Loucy (cell line): ENCODE data around the gene PLXNB2.

Experiments used
- H2AFZ ChIP-seq: fragments of 200-600 bp; sonication (generic); 2 replicates; pipeline ENCODE4 v1.6.0; 2016; ENCODE audit warnings: antibody characterized with exemption, mild to moderate bottlenecking, low read length, moderate library complexity
- H3F3A ChIP-seq: fragments of 200-600 bp; 2 replicates; pipeline ENCODE4 v1.6.0; 2016; ENCODE audit warnings: antibody characterized with exemption, low read depth, mild to moderate bottlenecking
- H3K27me3 ChIP-seq: fragments of 200-600 bp; sonication (generic); 2 replicates; pipeline ENCODE4 v1.6.1; 2014; ENCODE audit warnings: low read length, mild to moderate bottlenecking; ENCODE audit not compliant: insufficient read depth, poor library complexity, severe bottlenecking
- H3K36me3 ChIP-seq: fragments of 200-600 bp; sonication (generic); 2 replicates; pipeline ENCODE4 v1.6.1; 2016; ENCODE audit warnings: low read length; ENCODE audit not compliant: insufficient read depth
- H3K4me1 ChIP-seq: fragments of 200-600 bp; sonication (generic); 2 replicates; pipeline ENCODE4 v1.5.1; 2014; ENCODE audit warnings: low read length, mild to moderate bottlenecking; ENCODE audit not compliant: insufficient read depth, poor library complexity, severe bottlenecking
- H3K4me2 ChIP-seq: fragments of 200-600 bp; sonication (generic); 2 replicates; pipeline ENCODE4 v1.6.0; 2014; ENCODE audit warnings: antibody characterized with exemption, low read length, low read depth, mild to moderate bottlenecking; ENCODE audit not compliant: poor library complexity, severe bottlenecking
- H3K4me3 ChIP-seq: fragments of 200-600 bp; sonication (generic); 2 replicates; pipeline ENCODE4 v1.5.1; 2014; ENCODE audit warnings: low read length, mild to moderate bottlenecking, mixed read lengths; ENCODE audit not compliant: poor library complexity, severe bottlenecking
- H3K79me2 ChIP-seq: fragments of 200-600 bp; sonication (generic); 2 replicates; pipeline ENCODE4 v1.6.1; 2014; ENCODE audit warnings: low read length; ENCODE audit not compliant: insufficient read depth
- H3K9ac ChIP-seq: fragments of 200-600 bp; sonication (generic); 2 replicates; pipeline ENCODE4 v1.6.0; 2014; ENCODE audit warnings: mild to moderate bottlenecking, low read depth, low read length, moderate library complexity; ENCODE audit not compliant: poor library complexity, severe bottlenecking
- H3K9me2 ChIP-seq: fragments of 200-600 bp; sonication (generic); replicated peaks from 2 replicates; pipeline ENCODE4 v1.6.1; 2016; ENCODE audit warnings: low read depth, low read length, mixed read lengths
- H3K9me3 ChIP-seq: fragments of 200-600 bp; sonication (generic); 2 replicates; pipeline ENCODE4 v1.6.1; 2014; ENCODE audit warnings: mild to moderate bottlenecking, antibody characterized with exemption, low read length, low read depth; ENCODE audit not compliant: insufficient read depth
- H4K20me1 ChIP-seq: fragments of 200-600 bp; sonication (generic); 2 replicates; pipeline ENCODE4 v1.6.0; 2014; ENCODE audit warnings: antibody characterized with exemption, low read length, mild to moderate bottlenecking; ENCODE audit not compliant: insufficient read depth, poor library complexity, severe bottlenecking
- CTCF ChIP-seq: fragments of 200-600 bp; sonication (generic); conservative IDR thresholded peaks from 2 replicates; pipeline ENCODE4 v1.5.1; 2014; ENCODE audit warnings: mild to moderate bottlenecking, antibody characterized with exemption, low read length
- EZH2phosphoT487 ChIP-seq: fragments of 200-600 bp; IDR thresholded peaks from 2 replicates; pipeline ENCODE4 v1.6.1; 2018; ENCODE audit warnings: antibody characterized with exemption, mild to moderate bottlenecking, moderate library complexity, borderline replicate concordance

PLXNB2 gene

GRCh38 chr22:50292643-50293440 is 14.6 kb downstream of the PLXNB2 start:
- no peak for TF ChIP-seq EZH2phosphoT487
- no peak for TF ChIP-seq CTCF
- Histone ChIP-seq H3K79me2 (no peaks in the 10 kb centered on the region; the same call in 1 of the 2 replicates), H3K9ac (no peak overlapping the region), H3K9me2 (no peaks in the 10 kb centered on the region), H3K27me3 (no peaks in the 10 kb centered on the region), H3K4me1 (peaks cover 3% of the 10 kb centered on the region), H3K9me3 (no peaks in the 10 kb centered on the region), H4K20me1 (no peaks in the 10 kb centered on the region), H3F3A (no peaks in the 10 kb centered on the region), H3K4me2 (no peak overlapping the region), H2AFZ (no peak overlapping the region), H3K4me3 (no peak overlapping the region), H3K36me3 (peaks cover 9% of the 10 kb centered on the region; the same call in 1 of the 2 replicates)

GRCh38 chr22:50289942-50290630 is 17.4 kb downstream of the PLXNB2 start:
- Histone ChIP-seq H4K20me1 (no peaks in the 10 kb centered on the region), H3K9me2 (no peaks in the 10 kb centered on the region), H3K4me2 (no peak overlapping the region), H3K36me3 (peaks cover 9% of the 10 kb centered on the region; the same call in 1 of the 2 replicates), H2AFZ (no peak overlapping the region), H3K27me3 (no peaks in the 10 kb centered on the region), H3K79me2 (no peaks in the 10 kb centered on the region; the same call in 1 of the 2 replicates), H3F3A (no peaks in the 10 kb centered on the region), H3K9ac (no peak overlapping the region), H3K9me3 (no peaks in the 10 kb centered on the region), H3K4me1 (peaks cover 3% of the 10 kb centered on the region), H3K4me3 (no peak overlapping the region)
- TF ChIP-seq CTCF: no peak
- TF ChIP-seq EZH2phosphoT487: no peak

- Histone ChIP-seq H3F3A (no peaks in the 10 kb centered on the region), H3K27me3 (no peaks in the 10 kb centered on the region), H3K4me3 (no peak overlapping the region), H3K36me3 (peaks cover 9% of the 10 kb centered on the region; the same call in 1 of the 2 replicates), H2AFZ (no peak overlapping the region), H3K9me3 (no peaks in the 10 kb centered on the region), H3K79me2 (no peaks in the 10 kb centered on the region; the same call in 1 of the 2 replicates), H3K4me1 (peaks cover 3% of the 10 kb centered on the region), H3K9me2 (no peaks in the 10 kb centered on the region), H3K9ac (no peak overlapping the region), H3K4me2 (no peak overlapping the region), H4K20me1 (no peaks in the 10 kb centered on the region)
- TF ChIP-seq EZH2phosphoT487 (no peak), CTCF (no peak)
Observed at GRCh38 chr22:50289151-50289941, 18.1 kb downstream of the PLXNB2 start.
